Mucosa of stomach (tissue), 1 donor: ENCODE data around the gene NAPA.

ENCODE experiments used
- H3K27me3 ChIP-seq: one replicate; pipeline ENCODE4 v1.7.0; 2013; ENCODE audit warnings: mild to moderate bottlenecking, low read length; ENCODE audit not compliant: control insufficient read depth, insufficient read depth
- H3K36me3 ChIP-seq: one replicate; pipeline ENCODE4 v1.7.0; 2013; ENCODE audit warnings: low read length; ENCODE audit not compliant: control insufficient read depth, insufficient read depth
- H3K4me1 ChIP-seq: one replicate; pipeline ENCODE4 v1.7.0; 2013; ENCODE audit warnings: mild to moderate bottlenecking, low read length; ENCODE audit not compliant: control insufficient read depth, insufficient read depth
- H3K4me3 ChIP-seq: one replicate; pipeline ENCODE4 v1.7.0; 2013; ENCODE audit warnings: low read length
- H3K9ac ChIP-seq: one replicate; pipeline ENCODE4 v1.7.0; 2013; ENCODE audit warnings: mild to moderate bottlenecking, low read length, moderate library complexity
- H3K9me3 ChIP-seq: one replicate; pipeline ENCODE4 v1.7.0; 2013; ENCODE audit warnings: mild to moderate bottlenecking, low read length, moderate library complexity; ENCODE audit not compliant: control insufficient read depth
- donor health status: Pancreatic carcinoma.

NAPA gene

DNA sequence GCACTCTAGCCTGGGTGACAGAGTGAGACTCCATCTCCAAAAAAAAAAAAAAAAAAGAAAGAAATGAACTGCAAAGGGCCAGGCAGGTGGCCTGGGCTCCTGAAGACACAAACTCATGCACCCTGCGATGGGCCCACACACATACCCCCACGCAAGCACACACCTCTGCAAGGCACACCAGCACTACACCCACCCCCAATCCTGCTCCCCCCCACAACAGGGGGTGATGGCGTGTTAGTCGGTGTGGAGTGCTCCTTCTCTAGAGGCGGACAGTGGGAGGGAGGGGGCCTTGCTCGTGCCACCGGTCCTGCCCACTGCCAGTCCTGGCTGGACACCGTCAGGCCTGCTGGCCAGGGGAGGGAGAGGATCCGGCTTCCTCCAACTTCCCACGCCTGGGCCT is 41.5 kb downstream of the NAPA start:
- H3K4me3 ChIP-seq, result no peak overlapping the region
- no peaks in the 10 kb centered on the region for H3K36me3 ChIP-seq
- peaks cover 42% of the 10 kb centered on the region for H3K27me3 ChIP-seq
- H3K4me1 ChIP-seq, result no peaks in the 10 kb centered on the region
- no peaks in the 10 kb centered on the region for H3K9me3 ChIP-seq
- no peak overlapping the region for H3K9ac ChIP-seq

DNA sequence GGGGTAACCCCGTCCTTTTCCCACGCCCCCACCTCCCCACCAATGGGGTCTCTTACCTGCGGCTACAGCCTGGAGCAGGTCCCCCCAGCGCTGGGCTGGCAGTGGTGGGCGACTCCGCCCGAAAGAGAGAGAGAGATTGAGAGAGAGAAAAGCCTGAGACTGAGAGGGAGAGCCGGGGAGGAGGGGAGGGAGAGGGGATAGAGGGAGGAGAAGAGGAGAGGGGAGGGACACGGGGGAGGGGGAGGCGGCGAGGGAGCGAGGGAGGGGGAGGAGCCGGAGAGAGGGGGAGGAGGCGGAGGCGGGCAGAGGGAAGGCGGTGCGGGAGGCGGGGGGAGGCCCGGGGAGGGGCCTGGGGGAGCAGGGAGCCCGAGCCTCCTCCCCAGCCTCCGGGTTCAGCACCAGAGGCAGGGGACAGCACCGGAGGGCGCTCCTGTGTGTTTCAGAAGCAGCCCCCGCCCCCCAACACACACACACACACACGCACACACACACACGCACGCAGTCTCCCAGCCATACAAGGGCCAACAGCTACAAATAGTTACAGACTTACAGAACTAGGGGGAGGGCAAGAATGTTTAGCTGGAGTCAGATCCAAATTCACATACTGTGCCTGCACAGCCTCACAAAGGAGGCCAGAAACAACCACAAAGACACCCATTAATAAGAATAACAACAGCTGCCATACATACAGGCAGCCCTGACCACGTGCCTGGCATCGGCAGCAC is 43.0 kb downstream of the NAPA start, which contains the start of gene SLC8A2:
Gene SLC8A2 (minus strand): TSS at position 161 of the 725 bp plus-strand sequence. CDS start 5,490 bp downstream, outside the sequence.
- Histone ChIP-seq H3K4me3 (no peak within 1 kb of the TSS), H3K4me1 (no peaks in the 10 kb centered on the region), H3K27me3 (peaks cover 52% of the 10 kb centered on the region), H3K9me3 (no peaks in the 10 kb centered on the region), H3K9ac (no peak within 1 kb of the TSS), H3K36me3 (no peaks in the 10 kb centered on the region)

DNA sequence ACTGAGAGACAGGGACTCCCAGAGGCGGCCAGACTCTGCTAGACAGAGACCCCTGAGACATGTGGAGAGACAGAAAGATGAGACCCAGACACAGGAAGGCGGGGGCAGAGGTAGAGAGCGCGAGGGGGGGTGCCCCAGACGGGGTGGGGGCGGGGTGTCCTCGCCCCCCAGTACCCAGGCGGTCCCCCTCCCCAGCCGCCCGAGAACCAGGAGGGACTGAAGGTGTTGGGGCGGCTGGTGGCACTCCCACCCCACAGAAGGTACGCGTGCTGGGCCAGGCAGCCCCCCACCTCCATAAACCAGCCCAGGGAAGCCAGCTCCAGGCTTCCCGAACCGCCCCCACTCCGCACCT is 43.5 kb downstream of the NAPA start:
- H3K9ac ChIP-seq, result no peak overlapping the region
- no peak overlapping the region for H3K4me3 ChIP-seq
- H3K27me3 ChIP-seq, result peaks cover 52% of the 10 kb centered on the region

DNA sequence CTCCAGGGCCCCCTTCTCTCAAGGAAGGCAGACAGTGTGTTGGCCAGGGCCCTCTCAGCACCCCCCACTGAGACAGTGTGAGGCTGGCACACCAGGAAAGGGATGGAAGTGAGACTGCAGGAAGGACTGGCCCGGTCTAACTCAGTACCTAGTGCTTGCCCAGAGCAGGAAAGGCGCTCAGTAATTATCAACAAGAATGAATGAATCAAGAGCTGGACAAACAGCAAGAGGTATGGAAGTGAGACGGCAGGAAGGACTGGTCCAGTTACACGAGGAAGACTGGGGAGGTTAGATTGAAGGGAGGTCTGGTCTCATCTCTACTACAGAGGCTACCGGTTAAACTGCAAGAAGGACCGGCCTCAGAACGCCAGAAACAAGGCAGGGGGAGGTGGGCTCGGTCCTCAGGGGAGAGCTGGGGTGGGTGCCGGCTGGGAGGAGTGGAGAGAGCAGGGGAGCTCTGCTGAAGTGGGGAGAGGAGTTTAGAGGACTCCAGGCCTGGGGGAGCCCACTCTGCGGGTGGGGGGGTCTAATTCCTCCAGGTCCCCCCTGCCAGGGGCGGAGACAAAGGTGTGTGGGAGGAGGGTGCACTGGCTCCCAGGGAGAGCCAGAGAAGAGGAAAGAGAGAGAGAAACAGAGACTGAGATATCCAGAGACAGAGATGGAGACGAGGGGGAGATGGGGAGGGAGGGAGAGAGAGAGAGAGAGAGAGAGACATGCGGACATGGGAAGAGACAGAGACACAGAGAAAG is 44.2 kb downstream of the NAPA start:
- Histone ChIP-seq H3K9ac (no peak overlapping the region), H3K4me1 (no peaks in the 10 kb centered on the region), H3K4me3 (no peak overlapping the region), H3K36me3 (no peaks in the 10 kb centered on the region), H3K9me3 (no peaks in the 10 kb centered on the region), H3K27me3 (peaks cover 52% of the 10 kb centered on the region)

More for the DNA sequence above, 43.5 kb downstream of the NAPA start:
- Histone ChIP-seq H3K4me1 (no peaks in the 10 kb centered on the region), H3K9me3 (no peaks in the 10 kb centered on the region), H3K36me3 (no peaks in the 10 kb centered on the region)

DNA sequence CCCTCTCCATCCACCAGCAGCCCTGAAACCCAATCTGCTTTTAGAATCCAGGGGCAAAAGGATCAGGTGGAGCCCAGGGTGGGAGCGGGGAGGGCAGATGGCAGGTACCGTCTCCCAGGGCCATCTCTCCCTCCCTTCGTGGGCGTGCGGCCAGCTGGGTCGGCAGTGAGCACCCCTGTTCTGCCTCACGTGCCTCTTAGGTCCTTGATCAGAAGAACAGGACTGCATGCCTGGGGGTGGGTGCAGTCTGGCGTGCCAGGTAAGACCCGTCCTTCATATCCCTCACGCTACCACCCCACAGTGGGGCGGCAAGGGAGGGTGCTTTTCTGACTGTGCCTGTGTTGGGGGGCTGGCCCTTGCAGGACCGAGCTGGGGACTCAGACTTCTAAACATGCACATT is 45.1 kb downstream of the NAPA start:
- Histone ChIP-seq H3K27me3 (peaks cover 52% of the 10 kb centered on the region), H3K36me3 (no peaks in the 10 kb centered on the region), H3K4me3 (no peak overlapping the region), H3K9me3 (no peaks in the 10 kb centered on the region), H3K9ac (no peak overlapping the region), H3K4me1 (no peaks in the 10 kb centered on the region)

DNA sequence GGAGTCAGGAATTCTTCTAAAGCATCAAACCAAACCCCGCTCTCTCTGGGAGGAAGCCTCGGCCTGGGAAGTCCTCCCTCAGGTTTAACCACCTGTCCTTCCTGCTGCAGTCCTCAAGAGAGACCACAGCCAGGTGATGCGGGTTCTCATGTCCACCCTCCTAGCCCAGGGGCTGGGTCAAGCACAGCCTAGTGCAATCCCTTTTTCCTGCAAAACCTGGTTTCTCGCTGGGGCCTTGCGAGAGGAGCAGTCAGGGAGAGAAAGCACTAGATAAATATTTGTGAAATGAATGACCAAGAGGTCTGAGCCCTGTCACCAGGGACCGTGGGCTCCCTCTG is 45.5 kb downstream of the NAPA start:
- no peak overlapping the region for H3K4me3 ChIP-seq
- H3K27me3 ChIP-seq, result peaks cover 55% of the 10 kb centered on the region
- no peak overlapping the region for H3K9ac ChIP-seq
- no peaks in the 10 kb centered on the region for H3K36me3 ChIP-seq
- H3K4me1 ChIP-seq, result no peaks in the 10 kb centered on the region
- no peaks in the 10 kb centered on the region for H3K9me3 ChIP-seq

DNA sequence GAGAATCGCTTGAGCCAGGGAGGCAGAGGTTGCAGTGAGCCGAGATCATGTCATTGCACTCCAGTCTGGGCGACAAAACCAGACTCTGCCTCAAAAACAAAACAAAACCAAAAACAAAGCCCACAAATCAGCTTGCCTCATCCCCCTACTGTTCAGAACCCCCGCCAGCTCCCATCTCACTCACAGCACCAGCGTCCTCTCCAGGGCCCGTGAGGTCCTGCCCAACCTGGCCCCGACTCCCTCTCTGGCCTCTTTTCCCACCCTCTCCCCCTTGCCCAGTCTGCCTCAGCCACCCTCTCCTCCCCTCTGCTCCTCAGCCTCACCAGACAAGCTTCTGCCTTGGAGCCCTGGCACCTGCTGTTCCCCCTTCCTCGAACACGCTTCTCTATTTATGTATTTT is 46.9 kb downstream of the NAPA start:
- Histone ChIP-seq H3K9ac (no peak overlapping the region), H3K4me3 (no peak overlapping the region), H3K4me1 (no peaks in the 10 kb centered on the region), H3K9me3 (no peaks in the 10 kb centered on the region), H3K36me3 (no peaks in the 10 kb centered on the region), H3K27me3 (peaks cover 52% of the 10 kb centered on the region)

DNA sequence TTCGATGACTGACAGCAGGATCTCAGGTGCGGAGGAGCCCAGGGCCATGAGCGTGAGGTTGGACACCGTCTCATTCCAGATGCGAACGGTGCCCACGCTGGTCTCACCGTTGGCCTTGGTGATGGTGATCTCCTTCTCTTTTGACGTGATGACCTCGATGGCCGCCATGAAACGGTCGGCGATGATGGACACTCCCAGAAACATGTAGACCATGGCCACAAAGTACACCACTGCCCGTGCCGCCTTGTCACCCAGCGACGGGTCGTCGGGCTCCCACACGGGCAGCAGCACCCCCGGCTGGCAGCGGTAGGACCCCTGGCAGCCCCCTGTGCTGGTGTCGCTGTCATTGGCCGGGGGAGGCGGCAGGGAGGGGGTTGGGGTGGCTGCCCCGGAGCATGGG is 48.9 kb downstream of the NAPA start:
- no peaks in the 10 kb centered on the region for H3K9me3 ChIP-seq
- H3K27me3 ChIP-seq, result peaks cover 39% of the 10 kb centered on the region
- no peaks in the 10 kb centered on the region for H3K36me3 ChIP-seq
- no peak overlapping the region for H3K9ac ChIP-seq
- no peaks in the 10 kb centered on the region for H3K4me1 ChIP-seq
- no peak overlapping the region for H3K4me3 ChIP-seq

DNA sequence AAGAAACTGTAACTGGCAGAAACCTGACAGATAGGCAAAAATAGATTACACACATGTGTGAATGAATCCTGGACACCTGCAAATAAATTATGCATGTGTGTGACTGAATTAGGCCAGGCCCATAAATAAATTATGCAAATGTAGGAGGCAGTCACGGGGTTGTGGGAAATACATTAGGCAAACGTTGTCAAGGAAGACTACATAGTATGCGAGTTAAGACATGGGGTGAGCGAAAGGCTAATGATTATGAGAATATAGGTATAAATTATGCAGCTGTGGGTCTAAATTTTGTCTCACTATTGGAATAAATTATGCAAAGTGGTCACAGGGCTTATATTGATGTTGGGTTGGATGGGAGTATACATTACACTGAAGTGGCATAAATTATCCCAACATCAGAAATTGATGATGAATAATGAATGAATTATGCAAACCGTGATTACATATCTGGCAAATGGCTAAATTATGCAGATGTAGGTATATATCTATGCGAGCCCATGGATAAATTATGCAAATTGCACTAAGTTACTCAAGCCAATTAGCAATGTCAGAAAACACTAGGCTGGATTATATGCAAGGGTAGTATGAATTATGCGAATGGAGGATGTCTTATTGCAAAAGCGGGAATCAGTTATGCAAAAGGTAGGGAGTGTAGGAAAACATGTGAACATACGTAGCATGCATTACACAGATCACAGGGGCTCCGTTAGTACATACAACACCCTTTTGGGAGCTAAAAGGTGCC is 50.0 kb downstream of the NAPA start:
- Histone ChIP-seq H3K9me3 (no peaks in the 10 kb centered on the region), H3K9ac (no peak overlapping the region), H3K4me1 (no peaks in the 10 kb centered on the region), H3K36me3 (no peaks in the 10 kb centered on the region), H3K4me3 (no peak overlapping the region), H3K27me3 (peaks cover 32% of the 10 kb centered on the region)

DNA sequence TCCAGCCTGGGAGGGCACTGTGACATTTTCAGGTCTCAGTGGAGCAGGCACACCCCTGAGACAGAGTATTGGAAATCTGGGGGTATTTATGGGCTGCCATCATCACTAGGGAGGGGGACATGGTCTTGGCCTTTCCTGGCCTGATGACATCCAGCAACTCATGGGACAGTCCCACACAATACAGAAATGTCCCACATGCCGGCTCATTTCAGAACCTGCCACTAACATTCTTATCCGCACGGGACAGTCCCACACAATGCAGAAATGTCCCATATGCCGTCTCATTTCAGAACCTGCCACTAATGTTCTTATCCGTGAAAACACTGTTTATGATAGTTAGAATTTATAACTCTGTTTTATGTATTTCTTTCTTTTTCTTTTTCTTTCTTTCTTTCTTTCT is 53.0 kb downstream of the NAPA start:
- no peak overlapping the region for H3K4me3 ChIP-seq
- no peak overlapping the region for H3K9ac ChIP-seq
- H3K4me1 ChIP-seq, result no peaks in the 10 kb centered on the region
- no peaks in the 10 kb centered on the region for H3K9me3 ChIP-seq
- H3K27me3 ChIP-seq, result peaks cover 36% of the 10 kb centered on the region
- no peaks in the 10 kb centered on the region for H3K36me3 ChIP-seq

DNA sequence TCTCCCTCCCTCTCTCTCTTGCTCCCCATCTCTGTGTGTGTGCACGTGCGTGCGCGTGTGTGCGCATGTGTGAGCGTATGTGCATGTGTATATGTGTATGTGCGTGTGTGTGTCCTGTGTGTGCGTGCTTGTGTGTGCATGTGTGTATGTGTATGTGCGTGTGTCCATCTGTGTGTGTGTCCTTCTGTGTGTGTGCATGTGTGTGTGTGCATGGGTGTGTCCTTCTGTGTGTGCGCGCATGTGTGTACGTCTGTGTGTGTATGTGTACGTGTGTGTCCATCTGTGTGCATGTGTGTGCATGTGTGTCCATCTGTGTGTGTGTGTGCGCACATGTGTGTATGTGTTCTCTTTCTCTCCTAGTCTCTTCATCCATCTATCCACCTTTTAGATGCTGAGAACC is 55.4 kb downstream of the NAPA start:
- H3K4me3 ChIP-seq, result no peak overlapping the region
- no peaks in the 10 kb centered on the region for H3K9me3 ChIP-seq
- H3K36me3 ChIP-seq, result no peaks in the 10 kb centered on the region
- peaks cover 49% of the 10 kb centered on the region for H3K27me3 ChIP-seq
- H3K9ac ChIP-seq, result no peak overlapping the region
- no peaks in the 10 kb centered on the region for H3K4me1 ChIP-seq

DNA sequence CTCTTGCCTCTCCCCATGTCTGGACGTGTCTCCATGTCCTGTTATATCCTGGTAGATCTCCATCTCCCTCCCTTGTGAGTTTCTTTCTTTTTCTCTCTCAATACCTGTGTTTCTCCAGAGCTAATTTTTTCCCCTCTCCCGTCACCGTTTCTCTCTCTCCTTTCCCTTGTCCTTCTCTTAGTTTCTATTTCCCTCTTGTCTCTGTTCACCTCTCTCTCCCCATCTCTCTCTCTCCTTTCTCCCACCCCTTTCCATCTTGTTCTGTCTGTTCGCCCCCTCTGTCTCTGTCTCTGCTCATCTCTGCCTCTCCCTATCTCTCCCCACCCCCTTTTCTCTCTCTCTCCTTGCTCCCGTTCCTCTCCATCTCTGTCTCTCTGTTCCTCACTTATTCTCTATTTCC is 56.2 kb downstream of the NAPA start:
- H3K36me3 ChIP-seq, result no peaks in the 10 kb centered on the region
- H3K9ac ChIP-seq, result no peak overlapping the region
- no peaks in the 10 kb centered on the region for H3K9me3 ChIP-seq
- H3K4me1 ChIP-seq, result no peaks in the 10 kb centered on the region
- peaks cover 48% of the 10 kb centered on the region for H3K27me3 ChIP-seq
- H3K4me3 ChIP-seq, result no peak overlapping the region
